ENCODE measurements around the gene MYL4.
"Not testable (repeated sequence)": the region's sequence is repeated elsewhere in the genome, so short reads cannot be mapped to it uniquely, and the experiment has no call there.

GRCh38 chr17:47268964-47269363 is 59.8 kb downstream of the MYL4 start:
- TF ChIP-seq CTCF, POLR2A (IDR thresholded peaks at IDR 0.05): not testable (repeated sequence)

All from testis (tissue), 2 donors.